Renal pelvis (tissue), 4 donors: Measurements from ENCODE around the gene PKNOX1. TPM values are rescaled to one million over a fixed set of nuclear protein-coding genes. Genes with fewer than 3 reads are reported as not detected.
"Not testable (repeated sequence)": the region's sequence is repeated elsewhere in the genome, so short reads cannot be mapped to it uniquely, and the experiment has no call there.

ENCODE experiments used
- DNase-seq: peaks from one replicate; pipeline ENCODE4 v3.0.0-alpha.2; 2013
- polyA plus RNA-seq, 3 donors: library from polyadenylated mRNA; unstranded; fragments of 120-200 nt; gene quantifications; one replicate each; pipeline ENCODE4 v1.2.1, GENCODE V29; 2013; ENCODE audit not compliant: insufficient read length in 3 of 3

Gene PKNOX1
- polyA plus RNA-seq, 3 donors: 24.9 to 30.2 (median 28.8) TPM

DNA sequence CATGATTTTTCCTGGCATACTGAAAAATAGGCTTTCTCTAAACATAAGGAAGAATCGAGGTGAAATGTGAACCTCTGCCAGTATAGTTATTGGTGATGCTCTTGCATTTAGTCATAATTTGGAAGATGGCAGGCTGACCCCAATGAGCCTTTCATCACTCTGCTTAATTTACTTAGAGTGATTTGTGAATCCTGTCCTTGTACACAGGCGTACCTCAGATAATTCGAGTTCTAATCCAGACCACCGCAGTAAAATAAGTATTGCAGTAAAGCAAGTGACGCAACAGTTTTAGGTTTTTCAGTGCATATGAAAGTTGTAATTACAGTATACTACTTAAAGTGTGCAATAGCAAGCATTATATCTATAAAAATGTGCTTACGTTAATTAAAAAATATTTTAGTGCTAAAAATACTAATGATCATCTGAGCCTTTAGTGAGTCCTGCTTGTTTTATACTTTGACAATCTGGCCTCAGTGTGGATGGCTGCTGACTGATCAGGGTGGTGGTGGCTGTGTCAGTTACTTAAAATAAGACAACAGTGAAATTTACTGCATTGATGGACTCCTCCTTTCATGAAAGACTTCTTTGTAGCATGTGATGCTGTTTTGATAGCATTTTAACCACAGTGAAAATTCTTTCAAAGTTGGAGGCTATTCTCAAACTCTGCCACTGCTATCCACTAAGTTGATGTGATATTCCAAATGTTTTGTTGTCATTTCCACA is 1.7 kb downstream of the PKNOX1 start:
- DNase-seq: no peak

DNA sequence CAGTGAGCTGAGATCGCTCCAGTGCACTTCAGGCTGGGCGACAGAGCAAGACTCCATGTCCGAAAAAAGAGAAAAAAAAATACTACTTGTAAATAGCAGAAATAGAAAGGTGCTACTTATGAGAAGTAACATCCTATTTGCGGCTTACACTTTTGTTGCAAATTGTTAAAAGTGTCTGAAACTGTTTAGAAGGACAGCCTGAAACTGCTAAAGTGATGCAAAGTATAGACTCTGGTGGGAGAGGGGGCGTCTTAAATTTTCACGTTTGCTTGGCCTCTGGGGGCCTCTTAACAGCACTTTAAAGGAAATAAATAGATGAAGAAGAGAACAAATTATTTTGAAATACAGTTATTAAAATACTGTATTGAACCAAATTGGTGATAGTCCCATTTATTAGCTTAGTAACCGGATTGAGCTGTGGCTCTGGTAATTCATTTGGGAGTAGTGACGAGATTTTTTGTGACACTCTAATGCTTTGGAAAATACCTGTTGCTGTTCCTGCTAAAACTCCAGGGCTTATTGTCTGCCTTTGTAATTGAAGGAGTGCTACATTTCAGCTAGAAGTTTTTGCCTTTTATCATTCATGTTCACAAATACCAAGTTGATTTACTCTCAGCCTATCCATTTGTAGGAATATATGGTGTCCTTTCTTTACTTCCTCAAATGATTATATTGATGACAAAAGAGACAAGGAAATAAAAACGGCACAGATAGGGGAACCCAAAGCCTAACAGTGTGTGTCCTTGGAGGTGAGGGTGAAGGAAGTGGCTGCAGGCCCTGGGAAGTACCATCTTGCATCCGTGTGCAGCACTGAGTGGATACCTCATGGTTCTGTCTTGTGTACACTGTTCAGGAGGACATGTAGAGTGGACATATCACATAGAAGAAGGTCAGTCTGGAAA is 6.2 kb downstream of the PKNOX1 start:
- no peak for DNase-seq

- DNase-seq: no peak
Measured at GRCh38 chr21:42981214-42981523, 6.8 kb downstream of the PKNOX1 start.

GRCh38 chr21:42981862-42982261 is 7.5 kb downstream of the PKNOX1 start:
- no peak for DNase-seq

DNA sequence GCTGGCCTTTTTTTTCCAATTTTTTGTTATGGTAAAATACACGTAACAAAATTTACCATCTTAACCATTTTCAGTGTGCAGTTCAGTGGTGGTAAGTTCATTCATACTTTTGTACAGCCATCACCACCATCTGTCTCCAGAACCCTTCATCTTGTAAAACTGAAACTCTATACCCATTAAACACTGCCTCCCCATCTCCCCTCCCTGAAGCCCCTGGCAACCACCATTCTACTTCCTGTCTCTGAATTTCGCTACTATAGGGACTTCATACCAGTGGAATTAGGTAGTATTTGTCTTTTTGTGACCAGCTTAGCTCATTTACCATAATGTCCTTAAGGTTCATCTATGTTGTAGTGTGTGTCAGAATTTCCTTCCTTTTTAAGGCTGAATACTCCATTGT is 8.7 kb downstream of the PKNOX1 start:
- DNase-seq: no peak

- no peak for DNase-seq
Measured at GRCh38 chr21:42983869-42984268, 9.5 kb downstream of the PKNOX1 start.

DNA sequence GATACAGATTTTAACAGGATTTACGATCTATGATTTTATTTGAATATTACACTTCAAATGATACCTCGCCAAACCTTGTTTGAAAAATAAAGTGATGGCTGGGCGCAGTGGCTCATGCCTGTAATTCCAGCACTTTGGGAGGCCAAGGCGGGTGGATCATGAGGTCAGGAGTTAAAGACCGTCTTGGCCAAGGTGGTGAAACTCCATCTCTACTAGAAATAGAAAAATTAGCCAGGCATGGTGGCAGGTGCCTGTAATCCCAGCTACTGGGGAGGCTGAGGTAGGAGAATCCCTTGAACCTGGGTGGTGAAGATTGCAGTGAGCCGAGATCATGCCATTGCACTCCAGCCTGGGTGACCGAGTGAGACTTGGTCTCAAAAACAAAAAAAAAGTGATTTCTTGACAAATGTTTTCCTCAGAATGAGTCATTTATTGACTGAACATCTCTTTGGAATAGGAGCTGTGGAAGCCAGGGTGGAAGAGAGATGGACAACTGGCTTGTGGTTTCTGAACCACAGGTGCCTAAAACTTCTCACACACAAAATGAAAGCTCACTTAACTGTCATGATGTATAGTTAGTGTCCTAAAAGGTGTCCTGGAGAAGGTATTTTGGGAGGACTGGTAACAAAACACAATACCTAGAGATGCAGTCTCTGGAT is 11.9 kb downstream of the PKNOX1 start:
- DNase-seq: no peak

DNA sequence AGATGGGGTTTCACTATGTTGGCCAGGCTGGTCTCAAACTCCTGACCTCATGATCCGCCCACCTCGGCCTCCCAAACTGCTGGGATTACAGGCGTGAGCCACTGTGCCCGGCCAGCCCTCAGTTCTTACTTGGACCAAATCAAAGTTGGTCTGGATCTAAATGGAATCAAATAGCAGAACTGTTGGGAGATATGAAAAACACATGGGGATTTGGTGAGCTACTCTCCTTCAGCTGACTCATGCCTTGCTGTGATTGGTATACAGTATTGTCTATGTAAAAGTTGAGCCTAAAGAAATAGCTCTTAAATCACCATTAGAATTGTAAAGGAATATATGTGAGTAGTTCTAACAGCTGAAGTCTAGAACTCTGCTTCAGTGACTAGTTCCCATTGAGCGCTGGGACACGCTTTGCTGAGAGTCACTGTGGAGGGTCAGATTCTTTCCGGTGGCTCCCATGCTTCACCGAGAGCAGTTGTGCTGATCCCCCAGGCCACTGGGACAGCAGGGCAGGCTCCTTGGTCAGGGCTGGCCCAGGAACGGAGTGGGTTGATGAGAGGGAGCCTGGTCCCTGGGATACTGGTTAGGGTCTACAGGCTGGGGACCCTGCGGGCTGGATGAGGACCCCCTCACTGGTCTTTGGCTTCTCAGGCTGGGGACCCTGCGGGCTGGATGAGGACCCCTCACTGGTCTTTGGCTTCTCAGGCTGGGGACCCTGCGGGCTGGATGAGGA is 14.0 kb downstream of the PKNOX1 start:
- DNase-seq: no peak

DNA sequence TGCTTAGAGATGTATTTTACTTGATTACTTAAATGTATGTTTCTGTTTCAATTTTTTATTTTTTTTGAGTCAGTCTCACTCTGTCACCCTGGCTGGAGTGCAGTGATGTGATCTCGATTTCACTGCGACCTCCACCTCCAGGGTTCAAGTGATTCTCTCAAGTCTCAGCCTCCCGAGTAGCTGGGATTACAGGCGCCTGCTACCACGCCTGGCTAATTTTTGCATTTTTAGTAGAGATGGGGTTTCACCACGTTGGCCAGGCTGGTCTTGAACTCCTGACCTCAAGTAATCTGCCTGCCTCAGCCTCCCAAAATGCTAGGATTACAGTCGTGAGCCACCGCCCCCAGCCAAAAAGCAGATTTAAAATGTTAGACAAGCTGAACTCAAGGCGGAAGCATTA is 15.0 kb downstream of the PKNOX1 start:
- DNase-seq: not testable (repeated sequence)

- no peak for DNase-seq
Measured at GRCh38 chr21:42989816-42990650, 15.7 kb downstream of the PKNOX1 start.

- peak; percentile 89 for DNase-seq
Measured at GRCh38 chr21:42991992-42992740, 17.8 kb downstream of the PKNOX1 start.

- DNase-seq: no peak
Measured at GRCh38 chr21:42993051-42993712, 18.8 kb downstream of the PKNOX1 start.

DNA sequence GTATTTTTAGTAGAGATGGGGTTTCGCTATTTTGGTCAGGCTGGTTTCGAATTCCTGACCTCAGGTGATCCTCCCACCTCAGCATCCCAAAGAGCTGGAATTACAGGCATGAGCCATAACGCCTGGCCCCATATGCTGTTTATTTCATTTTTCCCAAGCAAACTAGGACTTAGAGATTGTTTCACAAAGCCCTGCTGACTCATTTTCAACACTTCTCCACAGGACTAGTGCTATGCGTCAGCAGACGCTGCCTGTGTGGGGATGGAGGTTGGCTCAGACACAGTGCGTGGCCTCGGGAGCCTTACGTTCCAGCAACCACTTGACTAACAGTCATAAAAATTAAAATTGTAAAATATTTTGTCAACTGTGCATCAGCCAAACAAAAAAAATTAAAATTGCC is 22.7 kb downstream of the PKNOX1 start:
- no peak for DNase-seq

DNA sequence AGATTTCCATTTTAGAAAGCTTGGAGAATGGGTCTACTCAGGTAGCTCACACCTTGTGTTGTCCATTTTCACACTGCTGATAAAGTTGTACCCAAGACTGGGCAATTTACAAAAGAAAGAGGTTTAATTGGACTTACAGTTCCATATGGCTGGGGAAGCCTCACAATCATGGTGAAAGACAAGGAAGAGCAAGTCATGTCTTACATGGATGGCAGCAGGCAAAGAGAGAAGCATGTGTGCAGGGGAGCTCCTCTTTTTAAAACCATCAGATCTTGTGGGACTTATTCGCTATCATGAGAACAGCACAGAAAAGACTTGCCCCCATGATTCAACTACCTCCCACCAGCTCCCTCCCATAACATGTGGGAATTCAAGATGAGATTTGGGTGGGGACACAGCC is 23.6 kb downstream of the PKNOX1 start:
- not testable (repeated sequence) for DNase-seq

GRCh38 chr21:42999152-42999551 is 24.8 kb downstream of the PKNOX1 start:
- DNase-seq: not testable (repeated sequence)

- not testable (repeated sequence) for DNase-seq
Measured at GRCh38 chr21:43000041-43000440, 25.7 kb downstream of the PKNOX1 start.

GRCh38 chr21:43001316-43001715 is 27.0 kb downstream of the PKNOX1 start:
- no peak for DNase-seq

- no peak for DNase-seq
Measured at GRCh38 chr21:43004926-43005325, 30.6 kb downstream of the PKNOX1 start.

- no peak for DNase-seq
Measured at GRCh38 chr21:43005635-43006034, 31.3 kb downstream of the PKNOX1 start.
